Naive thymus-derived CD8-positive, alpha-beta T cell (primary cell): ENCODE data around the gene CSMD2. TPM values are rescaled to one million over a fixed set of nuclear protein-coding genes. Genes with fewer than 3 reads are reported as not detected.

Experiments used
- ATAC-seq, 2 donors: fragments of 150-1000 bp; cut with Tn5 transposase in 1 of 2; sonication (Bioruptor Pico), chemical (Tn5 transposase) in 1 of 2; 1 replicate in 1 of 2; 2 replicates in 1 of 2; pipeline ENCODE4 v1.10.0; 2021; ENCODE audit warnings: mild to moderate bottlenecking in 2 of 2, moderate library complexity in 2 of 2
- POLR2A ChIA-PET: fragments of 350-600 bp; sonication (Branson Sonifier 250); formaldehyde crosslinking; loops from one replicate; lab custom pipeline; 2021; ENCODE audit warnings: antibody characterized with exemption; lab: Charles Lee
- DNase-seq, 10 donors: peaks; one replicate each; pipeline versions ENCODE4 v3.0.0 to v3.0.0-alpha.2; 2020 to 2022
- H3K27ac Mint-ChIP-seq, 10 donors: one replicate each; pipeline ENCODE4 v1.8.0; 2020 to 2022; ENCODE audit warnings: mild to moderate bottlenecking in 10 of 10, mixed read lengths in 10 of 10, moderate library complexity in 4 of 10, inconsistent platforms in 1 of 10
- H3K27me3 Mint-ChIP-seq, 5 donors: one replicate each; pipeline ENCODE4 v1.8.0; 2021 to 2022; ENCODE audit warnings: mixed read lengths in 5 of 5
- H3K36me3 Mint-ChIP-seq, 3 donors: one replicate each; pipeline ENCODE4 v1.8.0; 2020 to 2022; ENCODE audit warnings: mixed read lengths in 3 of 3, mild to moderate bottlenecking in 2 of 3, inconsistent platforms in 1 of 3
- H3K4me1 Mint-ChIP-seq, 4 donors: one replicate each; pipeline ENCODE4 v1.8.0; 2021 to 2022; ENCODE audit warnings: mixed read lengths in 4 of 4
- H3K4me3 Mint-ChIP-seq, 10 donors: one replicate each; pipeline ENCODE4 v1.8.0; 2020 to 2022; ENCODE audit warnings: mild to moderate bottlenecking in 10 of 10, mixed read lengths in 10 of 10, moderate library complexity in 6 of 10, inconsistent platforms in 1 of 10
- H3K9me3 Mint-ChIP-seq, 9 donors: one replicate each; pipeline ENCODE4 v1.8.0; 2020 to 2022; ENCODE audit warnings: mixed read lengths in 9 of 9, mild to moderate bottlenecking in 3 of 9, inconsistent platforms in 1 of 9, moderate library complexity in 1 of 9
- polyA plus RNA-seq, 3 donors: library from polyadenylated mRNA; unstranded; fragments of 300-500 nt; fragmentation: Illumina TruSeq; gene quantifications; one replicate each; pipeline ENCODE4 v1.2.3, GENCODE V29; 2021
- total RNA-seq, 8 experiments: library from RNA in 2 of 8; stranded (reverse) in 2 of 8; gene quantifications; one replicate each; pipeline ENCODE4 v1.2.3 and lab custom pipeline; 2021 to 2026

The CSMD2 gene
- total and polyA plus RNA-seq, 5 experiments from 2014 or later, result not detected

- Mint-ChIP-seq H3K4me1 (no peaks in the 10 kb centered on the region), H3K27ac (no peak overlapping the region), H3K9me3 (peaks cover 11 to 41% (median 18%) of the 10 kb centered on the region in 9 donors), H3K27me3 (peaks cover 7 to 27% (median 16%) of the 10 kb centered on the region in 5 donors), H3K36me3 (peaks cover 0 to 12% (median 0%) of the 10 kb centered on the region in 3 donors), H3K4me3 (no peak overlapping the region)
- no peak for DNase-seq
- POLR2A ChIA-PET, result no interaction called here
- ATAC-seq, result no peak
Observed at GRCh38 chr1:33810571-33810970, 354.5 kb downstream of the CSMD2 start.

DNA sequence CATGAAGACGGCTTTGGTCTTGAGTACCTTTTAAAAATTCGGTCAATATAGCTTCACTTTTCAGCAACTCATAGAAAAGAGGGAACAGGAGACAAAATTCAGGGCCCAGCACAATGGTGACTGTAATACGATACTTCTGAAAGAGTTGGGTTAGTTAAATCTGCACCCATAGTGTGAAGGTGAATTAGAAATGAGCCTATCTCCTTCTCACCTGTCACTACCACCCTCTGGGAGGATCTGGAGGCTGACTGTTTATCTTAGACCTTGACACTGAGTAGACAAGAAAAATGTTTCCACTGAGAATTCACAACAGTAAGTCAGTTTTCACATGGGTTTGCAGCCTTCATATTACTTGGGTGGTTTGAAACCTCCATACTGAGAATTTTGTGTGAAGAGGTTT lies 359.0 kb downstream of the CSMD2 start:
- Mint-ChIP-seq H3K4me3 (no peak overlapping the region), H3K9me3 (peaks cover 11 to 41% (median 17%) of the 10 kb centered on the region in 9 donors), H3K27ac (no peak overlapping the region), H3K27me3 (peaks cover 4 to 12% (median 6%) of the 10 kb centered on the region in 5 donors), H3K4me1 (no peaks in the 10 kb centered on the region), H3K36me3 (peaks cover 0 to 12% (median 0%) of the 10 kb centered on the region in 3 donors)
- no peak for ATAC-seq
- POLR2A ChIA-PET, result no interaction called here
- no peak for DNase-seq

DNA sequence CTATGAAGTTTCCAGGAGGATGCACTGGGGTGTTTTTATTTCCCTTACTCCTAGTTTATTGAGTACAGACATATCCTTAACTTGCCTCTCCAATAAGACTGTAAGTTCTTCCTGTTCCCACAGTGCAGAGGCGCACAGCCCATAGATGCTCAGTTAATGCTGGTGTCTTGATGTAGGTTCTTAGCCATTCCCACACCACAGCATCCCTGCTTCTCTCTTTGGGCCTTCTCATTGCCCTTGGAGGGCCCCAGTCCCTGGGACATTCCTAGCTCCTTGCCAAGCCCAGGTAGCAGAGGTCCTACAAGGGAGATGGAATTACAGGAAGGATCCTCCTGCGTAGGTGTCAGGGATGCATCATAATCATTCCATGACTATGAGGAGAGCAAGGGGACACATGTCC lies 362.8 kb downstream of the CSMD2 start:
- H3K4me3 Mint-ChIP-seq, result no peak overlapping the region

DNA sequence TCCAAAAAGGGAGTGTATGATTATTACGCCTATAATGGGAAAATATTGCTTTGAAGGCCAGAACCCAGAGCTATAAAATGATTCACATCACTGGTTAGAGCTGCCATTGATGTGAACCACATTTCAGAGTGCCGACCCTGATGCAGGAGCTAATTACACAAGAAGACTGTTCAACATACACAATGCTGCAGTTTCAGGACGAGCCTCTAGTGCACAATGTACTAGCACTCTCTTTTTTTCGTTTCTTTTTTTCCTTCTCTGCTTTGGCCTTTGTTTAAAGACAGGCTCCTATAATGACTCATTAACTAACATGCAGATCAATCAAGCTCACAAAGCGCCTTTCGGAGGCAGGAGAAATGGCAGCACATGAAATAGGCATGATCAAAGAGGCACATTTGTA lies 367.2 kb downstream of the CSMD2 start:
- ATAC-seq, result no peak
- Mint-ChIP-seq H3K27ac (no peak overlapping the region), H3K4me1 (no peaks in the 10 kb centered on the region), H3K4me3 (no peak overlapping the region), H3K9me3 (peaks cover 0 to 56% (median 31%) of the 10 kb centered on the region in 9 donors), H3K27me3 (peaks cover 4 to 28% (median 12%) of the 10 kb centered on the region in 5 donors), H3K36me3 (peaks cover 0 to 30% (median 4%) of the 10 kb centered on the region in 3 donors)
- POLR2A ChIA-PET, result no interaction called here
- DNase-seq, result no peak

More for the DNA sequence above, 362.8 kb downstream of the CSMD2 start:
- POLR2A ChIA-PET, result no interaction called here
- H3K36me3 Mint-ChIP-seq, result peaks cover 0 to 12% (median 1%) of the 10 kb centered on the region in 3 donors
- DNase-seq (no peak), ATAC-seq (no peak)
- H3K4me1 Mint-ChIP-seq, result no peaks in the 10 kb centered on the region
- H3K9me3 Mint-ChIP-seq, result peaks cover 1 to 36% (median 14%) of the 10 kb centered on the region in 9 donors
- H3K27ac Mint-ChIP-seq, result no peak overlapping the region
- peaks cover 7 to 18% (median 14%) of the 10 kb centered on the region in 5 donors for H3K27me3 Mint-ChIP-seq

GRCh38 chr1:33792651-33793050 lies 372.4 kb downstream of the CSMD2 start:
- POLR2A ChIA-PET, result no interaction called here
- peaks cover 0 to 36% (median 21%) of the 10 kb centered on the region in 9 donors for H3K9me3 Mint-ChIP-seq
- H3K4me3 Mint-ChIP-seq, result no peak overlapping the region
- no peak overlapping the region for H3K27ac Mint-ChIP-seq
- ATAC-seq (no peak), DNase-seq (no peak)
- no peaks in the 10 kb centered on the region for H3K4me1 Mint-ChIP-seq
- H3K27me3 Mint-ChIP-seq, result peaks cover 4 to 19% (median 12%) of the 10 kb centered on the region in 5 donors
- H3K36me3 Mint-ChIP-seq, result peaks cover 0 to 23% (median 4%) of the 10 kb centered on the region in 3 donors

DNA sequence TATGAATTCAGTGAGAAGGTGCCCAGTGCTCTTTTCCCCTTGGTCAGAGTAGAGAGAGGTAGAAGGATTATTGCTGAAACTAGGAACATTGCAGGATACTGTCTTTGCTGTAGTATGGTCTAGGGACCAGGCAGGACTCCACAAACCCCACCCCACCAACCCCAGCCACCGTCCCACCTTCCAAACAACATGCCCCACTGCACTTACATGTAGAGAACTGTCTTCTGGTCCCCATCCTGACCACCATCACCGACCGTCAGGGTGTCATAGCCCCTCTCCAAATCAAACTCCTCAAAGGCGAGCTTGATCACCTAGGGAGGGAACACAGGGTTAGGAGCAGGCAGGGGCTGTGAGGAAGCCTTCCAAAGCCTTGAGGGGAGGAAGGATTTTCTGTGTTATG lies 372.8 kb downstream of the CSMD2 start:
- Mint-ChIP-seq H3K27me3 (peaks cover 4 to 19% (median 12%) of the 10 kb centered on the region in 5 donors), H3K9me3 (peaks cover 0 to 32% (median 19%) of the 10 kb centered on the region in 9 donors), H3K4me3 (no peak overlapping the region), H3K4me1 (no peaks in the 10 kb centered on the region), H3K27ac (no peak overlapping the region), H3K36me3 (peaks cover 0 to 21% (median 2%) of the 10 kb centered on the region in 3 donors)
- DNase-seq, result no peak
- POLR2A ChIA-PET, result no interaction called here
- ATAC-seq, result no peak

DNA sequence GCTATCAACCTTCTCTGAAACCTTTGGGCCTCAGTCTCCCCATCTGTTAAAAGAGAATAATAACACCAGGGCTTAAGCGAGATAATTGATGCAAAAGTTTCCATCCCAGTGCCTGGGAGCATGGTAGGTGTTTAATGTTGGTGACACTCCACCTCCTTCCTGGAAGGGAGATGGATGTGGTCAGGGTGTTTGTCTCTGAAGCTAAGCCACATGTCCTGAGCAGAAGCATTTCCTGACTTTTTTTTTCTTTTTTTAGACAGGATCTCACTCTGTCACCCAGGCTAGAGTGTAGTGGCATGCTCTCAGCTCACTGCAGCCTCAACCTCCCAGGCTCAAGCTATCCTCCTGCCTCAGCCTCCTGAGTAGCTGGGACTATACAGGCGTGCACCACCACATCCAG lies 373.8 kb downstream of the CSMD2 start:
- Mint-ChIP-seq H3K9me3 (peaks cover 0 to 22% (median 13%) of the 10 kb centered on the region in 9 donors), H3K4me3 (no peak overlapping the region), H3K4me1 (no peaks in the 10 kb centered on the region), H3K27me3 (peaks cover 4 to 21% (median 13%) of the 10 kb centered on the region in 5 donors), H3K27ac (no peak overlapping the region), H3K36me3 (peaks cover 0 to 11% (median 0%) of the 10 kb centered on the region in 3 donors)
- ATAC-seq, result no peak
- DNase-seq, result no peak
- POLR2A ChIA-PET, result no interaction called here

DNA sequence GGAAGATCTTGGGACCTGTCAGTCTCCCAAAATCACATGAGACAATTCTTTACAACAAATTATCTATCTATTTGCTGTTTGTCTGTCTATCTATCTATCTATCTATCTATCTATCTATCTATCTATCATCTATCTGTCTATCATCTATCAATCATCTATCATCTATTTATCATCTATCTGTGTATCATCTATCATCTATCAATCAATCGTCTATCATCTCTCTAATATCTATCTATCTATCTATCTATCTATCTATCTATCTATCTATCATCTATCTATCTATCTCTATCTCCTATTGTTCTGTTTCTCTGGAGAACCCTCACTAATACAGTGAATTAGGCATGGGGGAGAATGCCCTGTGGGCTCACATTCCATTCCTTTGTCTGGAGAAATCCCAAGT lies 374.5 kb downstream of the CSMD2 start:
- DNase-seq (no peak), ATAC-seq (no peak)
- no peaks in the 10 kb centered on the region for H3K4me1 Mint-ChIP-seq
- H3K4me3 Mint-ChIP-seq, result no peak overlapping the region
- peaks cover 0 to 16% (median 12%) of the 10 kb centered on the region in 9 donors for H3K9me3 Mint-ChIP-seq
- peaks cover 4 to 28% (median 13%) of the 10 kb centered on the region in 5 donors for H3K27me3 Mint-ChIP-seq
- POLR2A ChIA-PET, result no interaction called here
- no peak overlapping the region for H3K27ac Mint-ChIP-seq
- H3K36me3 Mint-ChIP-seq, result peaks cover 0 to 6% (median 0%) of the 10 kb centered on the region in 3 donors

DNA sequence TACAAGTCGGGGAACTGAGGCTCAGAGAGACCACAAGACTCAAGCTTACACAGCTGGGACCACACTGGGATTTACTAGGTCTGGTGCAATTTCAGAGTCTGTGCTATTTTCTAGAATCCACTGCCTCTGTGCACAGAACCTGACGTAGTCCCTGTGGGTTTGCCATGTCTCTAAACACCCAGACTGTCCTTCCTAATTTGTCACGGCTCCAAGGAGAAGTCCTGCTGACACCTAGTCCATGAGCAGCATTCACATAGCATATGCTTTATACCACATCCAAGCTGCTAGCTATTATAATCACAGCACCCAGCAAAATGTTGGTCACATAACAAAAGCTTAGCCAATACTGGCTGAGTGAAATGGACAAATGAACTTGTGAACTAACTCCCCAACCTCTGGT lies 380.2 kb downstream of the CSMD2 start:
- Mint-ChIP-seq H3K9me3 (no peaks in the 10 kb centered on the region), H3K27ac (no peak overlapping the region), H3K36me3 (no peaks in the 10 kb centered on the region), H3K4me1 (no peaks in the 10 kb centered on the region), H3K27me3 (peaks cover 4 to 35% (median 18%) of the 10 kb centered on the region in 5 donors), H3K4me3 (no peak overlapping the region)
- DNase-seq, result no peak
- POLR2A ChIA-PET, result no interaction called here
- no peak for ATAC-seq

DNA sequence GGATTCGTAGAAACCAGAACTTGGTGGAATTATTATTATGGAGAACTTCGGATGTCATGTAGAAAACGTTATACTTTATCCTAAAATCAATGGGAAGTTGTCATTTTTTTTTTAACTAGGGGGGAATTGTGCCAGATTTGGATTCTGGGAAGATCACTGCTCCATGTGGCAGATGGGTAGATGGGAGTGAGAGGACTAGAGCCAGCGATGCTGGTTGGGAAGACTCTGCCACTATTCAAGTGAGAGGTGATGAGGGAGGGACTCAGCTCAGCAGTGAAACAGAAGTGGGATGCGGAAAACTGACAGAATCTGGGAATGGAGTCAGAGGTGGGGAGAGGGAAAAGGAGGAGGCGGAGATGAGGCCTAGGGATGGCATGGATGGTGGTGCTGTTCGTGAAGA lies 382.3 kb downstream of the CSMD2 start:
- POLR2A ChIA-PET, result no interaction called here
- no peaks in the 10 kb centered on the region for H3K9me3 Mint-ChIP-seq
- peaks cover 7 to 37% (median 18%) of the 10 kb centered on the region in 5 donors for H3K27me3 Mint-ChIP-seq
- ATAC-seq (no peak), DNase-seq (no peak)
- no peaks in the 10 kb centered on the region for H3K36me3 Mint-ChIP-seq
- H3K4me3 Mint-ChIP-seq, result no peak overlapping the region
- H3K4me1 Mint-ChIP-seq, result no peaks in the 10 kb centered on the region
- H3K27ac Mint-ChIP-seq, result no peak overlapping the region

DNA sequence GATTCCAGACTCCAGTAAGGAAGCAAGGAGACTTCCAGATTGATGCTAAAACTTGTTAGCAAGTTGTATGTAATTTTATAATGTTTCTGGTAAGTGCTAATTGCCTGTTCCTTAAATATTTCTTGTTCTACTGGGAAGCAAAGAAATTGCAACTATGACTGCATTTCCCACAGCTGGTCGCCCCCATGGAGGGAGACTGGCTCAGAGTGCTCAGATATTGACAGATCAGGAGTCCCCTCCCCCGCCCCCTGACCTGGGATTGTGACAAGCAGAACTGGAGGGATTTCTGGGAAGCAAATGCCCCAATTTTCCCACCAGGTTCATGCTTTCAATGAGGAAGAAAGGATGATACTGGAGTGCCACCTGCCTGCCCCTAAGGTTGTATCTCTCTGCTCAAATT lies 383.4 kb downstream of the CSMD2 start:
- no peak for ATAC-seq
- Mint-ChIP-seq H3K27ac (no peak overlapping the region), H3K4me1 (no peaks in the 10 kb centered on the region), H3K4me3 (no peak overlapping the region), H3K27me3 (peaks cover 7 to 37% (median 16%) of the 10 kb centered on the region in 5 donors), H3K36me3 (no peaks in the 10 kb centered on the region), H3K9me3 (no peaks in the 10 kb centered on the region)
- DNase-seq, result no peak
- POLR2A ChIA-PET, result no interaction called here

DNA sequence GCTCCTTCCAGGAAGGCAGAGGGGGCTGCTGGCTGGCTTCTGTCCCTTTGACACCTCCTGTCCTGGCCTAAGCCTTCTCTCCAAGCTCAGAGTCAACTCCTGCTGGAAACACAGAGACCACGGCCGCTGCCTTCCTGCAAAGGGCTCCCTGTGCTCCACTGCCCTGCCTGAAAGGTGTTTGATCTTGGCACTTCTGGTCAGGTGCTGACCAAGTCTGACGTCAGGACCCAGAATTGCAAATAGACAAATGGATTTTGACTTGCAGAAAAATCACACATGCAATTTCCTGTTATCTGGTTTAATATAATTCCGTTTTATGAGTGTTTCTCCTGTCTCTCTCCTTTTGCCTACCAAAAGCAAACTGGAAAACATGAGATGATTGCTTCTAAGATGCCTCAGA lies 387.7 kb downstream of the CSMD2 start:
- H3K27ac Mint-ChIP-seq, result no peak overlapping the region
- H3K4me1 Mint-ChIP-seq, result no peaks in the 10 kb centered on the region
- POLR2A ChIA-PET, result no interaction called here
- no peaks in the 10 kb centered on the region for H3K9me3 Mint-ChIP-seq
- H3K36me3 Mint-ChIP-seq, result no peaks in the 10 kb centered on the region
- H3K27me3 Mint-ChIP-seq, result peaks cover 9 to 26% (median 20%) of the 10 kb centered on the region in 5 donors
- H3K4me3 Mint-ChIP-seq, result no peak overlapping the region
- ATAC-seq (no peak), DNase-seq (no peak)

GRCh38 chr1:33768821-33769220 lies 396.2 kb downstream of the CSMD2 start:
- Mint-ChIP-seq H3K4me3 (no peak overlapping the region), H3K36me3 (no peaks in the 10 kb centered on the region), H3K27me3 (peaks cover 9 to 67% (median 20%) of the 10 kb centered on the region in 5 donors), H3K27ac (no peak overlapping the region), H3K4me1 (no peaks in the 10 kb centered on the region), H3K9me3 (no peaks in the 10 kb centered on the region)
- ATAC-seq (no peak), DNase-seq (no peak)
- POLR2A ChIA-PET, result no interaction called here

- POLR2A ChIA-PET, result no interaction called here
- Mint-ChIP-seq H3K27ac (no peak overlapping the region), H3K36me3 (no peaks in the 10 kb centered on the region), H3K9me3 (no peaks in the 10 kb centered on the region), H3K27me3 (peaks cover 5 to 60% (median 14%) of the 10 kb centered on the region in 5 donors), H3K4me1 (no peaks in the 10 kb centered on the region), H3K4me3 (no peak overlapping the region)
- no peak for ATAC-seq
- no peak for DNase-seq
Observed at GRCh38 chr1:33768106-33768505, 396.9 kb downstream of the CSMD2 start.
